Bone marrow (tissue), 2 donors: ENCODE measurements around the gene CNTNAP5.

Experiments used
- DNase-seq, 2 donors: peaks; one replicate each; lab custom pipeline; 2025; lab: John Stamatoyannopoulos, UW

The CNTNAP5 gene

DNA sequence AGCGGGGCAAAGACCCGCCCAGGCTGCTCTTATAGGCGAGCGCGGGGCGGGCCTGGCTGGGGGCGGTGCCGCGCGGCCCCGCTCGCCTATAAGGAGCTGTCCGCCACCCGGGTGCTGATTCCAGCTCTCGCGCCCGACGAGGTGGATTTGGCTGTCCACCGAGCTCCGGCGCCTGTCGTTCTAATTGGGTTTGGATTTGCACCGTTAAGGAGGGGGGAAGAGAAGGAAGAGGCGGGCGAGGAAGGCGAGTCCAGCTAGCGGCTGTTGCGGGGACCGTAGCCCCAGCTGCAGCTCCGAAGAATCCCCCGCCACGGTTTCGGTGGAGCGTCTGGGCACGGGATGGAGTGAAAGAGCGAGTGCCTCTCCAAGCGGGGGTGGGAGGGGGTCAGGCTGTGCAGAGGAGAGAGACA lies at the start of gene CNTNAP5:
TSS of gene CNTNAP5 (plus strand) at position 117 of the 410 bp plus-strand sequence. CDS start 364 bp downstream, outside the sequence.
- DNase-seq: no peak

DNA sequence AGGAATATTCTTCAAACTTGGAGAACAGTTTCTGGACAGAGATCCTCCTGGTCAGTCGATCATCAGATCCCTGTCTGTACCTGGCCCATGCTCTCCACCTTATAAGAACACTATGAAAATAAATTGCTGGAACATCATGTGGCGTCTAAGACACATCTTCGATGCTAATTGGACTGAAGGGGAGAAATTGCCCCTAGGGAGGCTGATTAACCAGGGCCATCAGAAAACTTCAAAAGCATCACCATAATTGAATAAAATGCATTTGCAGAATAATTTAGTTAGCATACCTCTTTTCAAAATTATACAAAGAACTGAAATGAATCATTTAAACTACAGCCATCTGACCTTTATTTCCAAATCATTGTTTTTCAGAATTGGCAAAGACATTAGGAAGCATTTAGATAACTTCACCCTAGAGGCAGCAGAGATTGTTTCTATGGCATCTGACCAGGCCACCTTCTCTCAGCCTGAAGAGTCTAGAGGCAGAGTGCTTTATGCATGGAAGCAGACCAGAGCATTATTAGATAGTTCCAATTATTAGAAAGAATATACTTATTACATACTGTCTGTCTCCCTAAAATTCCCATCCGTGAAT lies 48.9 kb upstream of the CNTNAP5 start:
- DNase-seq: no peak

DNA sequence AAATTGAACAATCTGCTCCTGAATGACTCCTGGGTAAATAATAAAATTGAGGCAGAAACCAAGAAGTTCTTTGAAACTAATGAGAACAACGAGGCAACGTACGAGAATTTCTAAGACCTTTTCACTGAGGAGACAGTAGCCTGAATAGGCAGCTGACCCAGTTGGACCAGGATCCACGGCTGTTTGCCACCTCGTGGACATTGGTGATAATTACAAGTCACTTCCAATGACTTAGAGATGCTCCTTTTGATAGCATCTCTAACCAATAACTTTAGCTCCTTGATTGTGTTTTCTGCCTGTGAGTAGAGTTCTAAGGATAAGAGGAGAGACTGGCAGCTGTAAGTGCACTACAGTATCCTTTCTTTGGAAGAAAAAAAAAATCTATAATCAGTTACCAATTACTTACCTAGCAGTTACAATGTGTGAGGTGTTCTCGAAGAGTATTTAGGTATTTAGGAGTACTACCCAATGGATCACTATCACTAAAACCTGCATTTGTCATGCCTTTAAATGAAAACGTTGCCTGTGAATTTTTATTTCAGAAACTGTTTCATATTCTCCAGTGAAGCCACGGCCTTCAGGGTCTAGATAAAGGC lies 31.3 kb upstream of the CNTNAP5 start:
- no peak for DNase-seq

DNA sequence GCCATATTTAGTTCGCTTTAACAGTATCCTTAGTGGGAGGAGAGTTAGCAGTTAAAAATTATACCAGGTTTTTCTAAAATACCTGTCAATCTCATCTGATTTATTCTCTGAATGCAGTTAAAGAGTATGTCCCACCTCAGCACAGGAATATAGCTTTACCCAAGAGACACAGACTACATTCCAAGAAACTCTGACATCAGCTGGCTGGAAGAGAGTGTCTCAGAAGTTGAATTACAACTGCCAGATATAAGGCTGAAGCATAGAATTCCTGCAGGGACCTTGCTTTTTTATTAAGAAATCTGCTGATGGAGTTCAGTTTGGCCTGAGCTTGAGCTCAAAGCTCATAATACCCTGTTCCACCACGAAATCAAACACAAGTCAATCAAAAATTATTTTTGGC lies 25.4 kb upstream of the CNTNAP5 start:
- no peak for DNase-seq

DNA sequence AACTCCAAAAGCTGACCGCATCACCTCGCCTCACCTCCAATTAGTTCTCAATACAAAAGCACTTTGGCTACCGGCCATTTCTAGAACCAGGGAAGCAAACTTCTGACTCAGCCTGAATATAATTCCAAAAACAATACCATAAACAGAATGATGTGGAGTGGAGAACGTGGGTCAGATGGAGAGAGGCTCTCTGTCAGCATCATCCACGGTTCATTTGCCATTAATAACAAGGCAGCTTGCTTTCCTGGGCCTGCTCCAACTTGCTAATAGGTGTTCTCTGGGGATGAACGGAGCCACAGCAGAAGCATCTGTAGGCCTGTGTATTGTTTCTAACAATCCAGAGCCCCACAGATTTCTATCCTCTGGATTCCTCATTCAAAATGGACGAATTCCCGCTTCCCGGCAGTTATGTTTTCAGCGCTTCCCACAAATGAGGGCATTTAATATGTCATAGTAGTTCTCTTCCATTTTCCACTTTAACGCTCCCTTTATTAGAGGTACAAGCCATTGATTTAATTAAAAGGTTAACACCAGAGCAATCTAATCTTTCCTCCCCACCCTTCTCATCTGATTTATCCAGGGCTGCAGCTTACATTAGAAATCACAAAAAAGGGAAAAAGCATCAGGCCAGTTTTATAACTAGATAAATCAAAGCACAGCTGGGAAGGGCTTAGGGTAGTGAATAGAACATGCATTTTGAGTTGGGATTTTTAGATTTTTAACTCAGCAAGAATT lies 23.2 kb upstream of the CNTNAP5 start:
- no peak for DNase-seq

DNA sequence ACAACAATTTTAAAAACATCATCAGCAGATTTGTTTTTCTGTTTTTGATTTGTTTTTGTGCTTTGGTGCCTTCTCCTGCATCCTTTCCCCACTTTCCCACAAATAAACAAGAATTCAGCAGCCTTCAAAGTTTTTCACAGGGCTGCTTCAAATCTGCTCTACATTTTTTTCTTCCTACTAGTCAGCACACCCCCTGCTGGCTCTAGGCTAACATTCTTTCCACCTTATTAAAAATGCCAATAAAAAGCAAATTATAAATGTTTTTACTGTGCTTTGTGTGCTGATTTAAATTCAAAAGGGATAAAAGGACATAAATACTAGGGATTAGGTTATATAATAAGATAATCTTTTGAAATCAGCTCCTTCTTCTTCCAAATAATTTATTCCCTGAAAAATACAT lies 6.2 kb upstream of the CNTNAP5 start:
- no peak for DNase-seq

DNA sequence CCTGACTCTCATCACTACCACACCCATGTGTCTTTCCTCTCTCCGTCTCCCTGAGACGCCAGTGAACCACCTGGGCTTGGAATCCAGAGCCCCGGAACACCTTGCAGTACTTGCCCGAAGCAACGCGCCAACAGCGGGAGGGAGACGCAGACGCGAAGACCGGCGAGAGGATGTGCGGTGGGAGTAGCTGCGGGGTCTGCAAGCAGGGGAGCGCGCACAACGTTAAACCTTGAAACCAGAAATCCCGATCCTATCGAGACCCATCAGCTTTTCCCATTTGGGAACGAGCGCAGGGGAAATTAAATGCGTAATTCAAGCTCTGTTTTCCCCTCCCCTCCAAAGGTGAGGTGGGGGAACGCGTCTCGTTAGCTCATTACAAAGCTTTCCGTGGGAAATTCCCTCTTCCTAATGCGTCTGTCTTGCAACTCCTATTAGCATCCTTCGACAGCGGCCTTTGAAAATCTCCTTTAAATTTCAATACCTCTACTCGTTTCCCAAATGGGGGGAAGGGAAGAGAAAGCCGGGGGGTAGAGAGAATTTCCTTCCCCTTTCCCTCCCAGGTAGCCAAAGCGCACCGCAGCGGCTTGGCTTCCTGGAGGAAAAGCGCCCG lies 421 bp upstream of the CNTNAP5 start:
- no peak for DNase-seq

DNA sequence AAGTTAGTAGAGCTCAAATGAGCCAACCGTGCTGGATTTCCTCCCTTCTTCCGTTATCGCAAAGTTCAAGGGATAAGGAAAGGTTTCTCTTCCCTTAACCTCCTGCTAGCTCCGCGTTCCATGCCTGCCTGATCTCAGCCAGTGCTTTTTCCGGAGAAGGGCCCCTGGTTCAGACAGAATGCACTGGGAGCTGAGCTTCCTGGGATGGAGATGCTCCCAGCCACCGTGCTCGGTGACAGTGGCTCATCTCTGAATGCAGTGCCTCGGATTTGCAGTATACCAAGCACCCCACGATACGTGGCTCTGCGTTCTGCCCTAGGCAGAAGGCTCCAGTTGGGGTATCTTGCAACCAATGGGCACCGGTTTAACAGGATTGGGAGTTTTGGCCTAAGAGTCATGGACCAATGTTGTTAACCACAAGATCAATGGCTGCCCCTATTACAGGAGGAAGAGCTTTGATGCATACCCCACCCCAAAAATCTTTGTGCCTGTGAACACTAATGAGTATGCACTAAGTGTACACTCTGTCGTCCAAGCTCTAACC lies 876 bp downstream of the CNTNAP5 start:
- no peak for DNase-seq

DNA sequence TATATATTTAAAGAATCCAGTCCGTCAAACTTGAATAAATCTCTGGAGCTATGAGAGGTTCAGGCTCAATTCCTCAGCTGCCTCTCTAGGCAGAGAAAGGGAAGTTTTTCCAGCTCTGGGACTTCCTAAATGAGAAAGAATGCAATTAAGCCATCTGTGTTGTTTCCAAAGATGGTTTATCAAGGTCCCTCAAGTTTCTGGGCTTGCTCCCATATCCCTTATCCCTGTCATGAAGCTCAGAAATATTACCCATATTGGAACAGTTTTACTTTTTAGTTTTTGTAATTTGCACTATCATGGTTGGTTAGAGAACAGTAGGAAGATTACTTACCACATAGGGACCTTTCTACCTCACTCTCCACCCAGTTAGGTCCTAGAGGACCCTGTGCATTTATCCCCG lies 1.4 kb downstream of the CNTNAP5 start:
- no peak for DNase-seq

DNA sequence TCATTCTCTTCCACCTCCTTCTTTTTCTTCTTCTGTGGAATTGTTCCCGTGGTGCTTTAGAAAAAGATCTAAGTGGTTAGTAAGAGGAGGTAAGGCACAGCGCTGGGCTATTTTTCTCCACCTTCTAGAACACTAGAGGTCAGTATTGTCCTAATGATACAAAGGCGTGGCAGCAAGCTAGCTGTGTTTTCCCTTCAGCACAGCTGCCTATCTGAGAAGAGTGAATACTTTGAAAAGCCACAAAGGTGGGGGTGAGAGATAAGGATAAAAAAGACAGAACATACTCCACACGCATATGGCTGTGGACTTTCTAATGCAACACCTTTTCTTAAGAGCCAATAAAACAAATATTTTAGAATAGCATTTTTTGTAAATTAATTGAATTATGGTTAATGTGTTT lies 2.1 kb downstream of the CNTNAP5 start:
- no peak for DNase-seq

DNA sequence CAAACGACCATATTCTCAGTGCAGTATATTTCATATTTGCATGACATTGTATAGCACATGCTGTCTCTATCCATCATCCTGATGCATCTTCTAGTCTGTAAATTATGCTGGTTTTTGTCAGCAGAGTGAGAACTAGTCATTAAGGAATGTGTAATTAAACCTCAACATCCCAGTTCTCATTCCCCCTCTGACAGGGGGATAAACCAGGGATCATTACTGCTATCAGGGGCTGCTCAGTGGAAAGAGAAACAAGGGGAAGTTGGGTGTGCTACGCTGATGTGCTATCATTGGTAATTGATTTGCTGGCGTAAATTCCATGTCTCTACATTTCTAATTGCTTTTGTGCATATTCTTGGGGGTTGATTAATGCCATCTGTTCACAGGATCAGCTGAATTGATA lies 7.7 kb downstream of the CNTNAP5 start:
- DNase-seq: no peak

DNA sequence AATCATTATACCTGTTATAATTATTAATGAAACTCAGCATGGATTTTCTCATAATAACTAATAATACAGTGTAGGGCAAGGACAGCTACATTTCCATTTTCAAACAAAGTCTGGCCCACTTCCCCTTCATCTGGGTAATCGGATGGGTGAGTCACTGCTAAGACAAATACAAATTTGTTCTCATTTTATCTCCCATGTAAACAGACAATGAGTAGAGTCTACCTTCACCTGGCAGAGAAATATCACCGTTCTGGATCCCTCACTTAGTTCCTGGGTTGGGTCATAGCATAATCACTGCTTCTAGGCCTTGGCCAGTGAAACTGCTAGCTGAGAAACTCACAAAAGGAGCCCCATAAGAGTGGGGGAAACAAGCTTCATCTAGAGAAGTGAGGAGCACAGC lies 9.2 kb downstream of the CNTNAP5 start:
- DNase-seq: no peak

DNA sequence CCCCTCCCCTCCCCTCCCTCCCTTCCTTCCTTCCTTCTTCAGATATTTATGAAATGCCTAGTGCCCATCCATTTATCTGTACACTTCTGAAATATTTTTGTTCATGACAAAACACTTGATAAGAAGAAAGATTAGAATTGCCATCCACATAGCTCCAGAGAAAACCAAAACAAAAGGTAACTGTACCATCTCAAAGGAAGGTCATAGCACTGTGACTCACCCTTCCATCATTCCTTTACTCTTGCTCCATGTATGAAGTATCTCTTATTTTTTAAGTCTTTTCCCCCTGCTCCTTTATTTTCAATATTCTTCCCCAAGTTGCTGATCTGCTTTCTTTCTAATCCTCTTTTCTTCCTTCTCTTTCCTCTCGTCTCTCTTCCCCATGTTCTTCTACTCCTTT lies 9.9 kb downstream of the CNTNAP5 start:
- no peak for DNase-seq

DNA sequence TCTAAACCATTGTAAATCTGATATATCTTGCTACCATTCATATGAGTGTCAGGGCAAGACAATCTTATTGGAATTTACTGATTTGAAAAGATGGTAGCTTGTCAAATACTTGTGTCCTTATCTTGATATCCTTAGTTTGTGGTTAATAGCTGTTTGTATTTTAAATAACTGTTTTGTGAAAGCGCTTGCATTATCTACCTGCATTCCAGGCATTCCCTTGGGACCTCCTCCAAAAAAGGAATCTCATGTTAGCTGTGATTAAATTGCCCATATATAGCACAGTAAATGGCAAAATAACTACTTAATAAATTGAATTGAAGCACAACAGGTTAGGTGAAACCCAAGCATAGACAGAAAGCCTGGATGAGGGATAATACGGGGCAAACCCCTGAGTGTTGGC lies 13.9 kb downstream of the CNTNAP5 start:
- DNase-seq: no peak

DNA sequence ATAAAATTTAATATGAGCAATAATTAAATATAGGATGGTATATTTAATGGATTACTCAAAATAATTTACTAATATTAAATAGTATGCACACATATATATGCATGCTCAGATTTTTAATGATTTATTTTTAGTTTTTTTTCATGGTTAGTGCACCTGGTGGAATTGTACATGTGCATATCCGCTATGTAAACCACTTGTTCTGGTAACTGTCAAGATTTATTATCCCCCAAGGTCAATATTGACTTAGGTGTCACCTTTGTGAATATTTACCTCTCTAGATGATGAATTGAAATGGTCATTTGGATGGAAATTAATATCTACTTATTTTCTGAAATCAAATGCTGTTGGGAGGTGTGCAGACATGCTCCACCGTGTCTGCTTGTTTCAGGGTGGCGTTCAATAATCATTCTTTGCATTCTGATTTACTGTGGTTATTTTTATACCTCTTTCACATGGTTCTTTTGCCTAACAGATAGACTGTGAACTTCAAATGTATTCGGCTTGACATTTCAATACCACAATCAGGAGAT lies 14.7 kb downstream of the CNTNAP5 start:
- no peak for DNase-seq

DNA sequence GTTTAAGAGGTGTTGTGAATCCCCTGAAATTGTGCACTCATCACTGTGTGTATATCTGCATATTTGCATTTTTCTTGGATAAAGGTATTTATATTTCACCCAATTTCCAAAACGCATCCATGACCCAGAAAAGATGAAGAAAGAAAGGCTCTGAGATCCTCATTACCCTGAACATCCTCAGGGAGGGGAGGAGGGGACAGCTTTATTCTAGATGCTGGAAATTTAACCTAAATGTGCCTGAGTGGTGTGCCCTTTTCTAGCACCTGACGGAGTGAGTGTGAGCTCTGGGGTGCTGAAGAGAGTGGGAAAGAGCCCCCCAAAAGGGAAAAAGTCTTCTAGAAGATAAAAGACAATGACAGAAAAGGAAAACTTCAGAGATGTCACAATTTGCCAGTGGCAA lies 20.8 kb downstream of the CNTNAP5 start:
- no peak for DNase-seq

DNA sequence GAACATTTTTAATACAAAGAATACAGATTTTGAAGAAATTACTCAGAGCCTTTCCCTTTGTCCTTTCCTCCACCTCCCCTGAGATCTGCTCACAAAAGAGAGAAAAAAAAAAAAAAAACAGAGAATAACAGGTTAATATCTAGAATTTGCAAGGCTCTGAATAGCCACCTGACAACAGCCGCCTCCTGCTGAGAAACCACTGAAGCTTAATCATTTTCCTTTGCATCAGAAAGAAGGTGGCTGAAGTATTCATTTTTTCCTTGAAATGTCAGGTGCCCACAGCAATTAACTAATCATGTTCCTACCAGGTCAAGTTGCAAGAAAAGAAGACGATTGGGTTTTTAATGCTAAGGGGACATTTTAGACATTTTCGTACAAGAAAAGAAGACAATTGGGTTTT lies 21.2 kb downstream of the CNTNAP5 start:
- no peak for DNase-seq

DNA sequence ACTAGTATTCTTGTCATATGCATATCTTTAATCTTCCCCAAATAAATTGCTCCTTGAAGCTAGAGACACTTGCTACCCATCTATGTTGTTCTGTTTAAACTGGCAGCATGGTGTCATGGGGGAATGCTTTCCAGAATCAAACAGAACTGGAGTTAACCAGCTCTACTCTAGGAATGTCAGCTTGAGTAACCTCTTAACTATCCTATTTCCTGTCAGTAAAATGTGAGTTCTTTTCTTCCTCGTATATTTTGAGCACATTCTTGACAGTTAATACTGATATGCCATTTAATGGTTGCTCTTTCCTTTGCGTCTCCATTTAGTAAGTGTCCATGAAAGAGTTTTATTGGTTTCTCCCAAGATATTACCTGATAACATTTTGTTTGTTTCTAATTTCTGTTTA lies 23.0 kb downstream of the CNTNAP5 start:
- DNase-seq: no peak

DNA sequence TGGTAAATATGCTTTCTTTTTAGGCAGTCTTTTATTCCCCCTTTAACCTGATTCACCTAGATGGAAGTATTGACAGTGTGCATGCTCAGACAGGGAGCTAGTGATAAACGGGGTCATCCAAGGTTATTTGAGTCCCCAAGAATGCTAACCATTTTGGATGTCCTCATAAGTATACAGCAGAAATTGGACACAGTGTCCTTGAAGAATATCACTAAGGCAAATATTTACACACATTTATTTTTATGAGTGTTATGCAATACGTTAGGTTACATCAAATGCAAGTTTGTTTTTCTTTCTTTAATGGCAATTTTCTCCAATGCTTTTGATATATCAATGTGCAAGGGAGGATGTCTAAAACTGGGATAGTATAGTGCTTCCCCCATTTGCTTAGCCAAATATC lies 23.6 kb downstream of the CNTNAP5 start:
- DNase-seq: no peak

DNA sequence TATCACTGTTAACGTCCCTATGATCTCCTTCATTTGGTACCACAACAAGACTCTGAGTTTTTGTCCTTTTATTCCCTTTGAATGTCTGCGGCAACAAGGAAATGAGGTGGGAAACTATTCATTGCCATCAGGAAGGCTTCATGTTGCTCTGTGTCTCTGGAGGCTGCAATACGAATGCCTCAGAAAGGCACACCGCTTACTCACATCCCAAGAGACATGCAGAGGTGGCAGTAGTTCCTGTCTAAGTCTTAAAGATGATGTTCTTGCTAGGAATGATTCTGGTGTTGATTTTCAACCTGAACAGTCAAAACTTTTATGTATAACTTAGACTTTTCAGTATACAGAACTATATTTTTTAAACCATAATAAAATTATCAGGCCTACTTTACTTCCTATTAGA lies 24.0 kb downstream of the CNTNAP5 start:
- no peak for DNase-seq

DNA sequence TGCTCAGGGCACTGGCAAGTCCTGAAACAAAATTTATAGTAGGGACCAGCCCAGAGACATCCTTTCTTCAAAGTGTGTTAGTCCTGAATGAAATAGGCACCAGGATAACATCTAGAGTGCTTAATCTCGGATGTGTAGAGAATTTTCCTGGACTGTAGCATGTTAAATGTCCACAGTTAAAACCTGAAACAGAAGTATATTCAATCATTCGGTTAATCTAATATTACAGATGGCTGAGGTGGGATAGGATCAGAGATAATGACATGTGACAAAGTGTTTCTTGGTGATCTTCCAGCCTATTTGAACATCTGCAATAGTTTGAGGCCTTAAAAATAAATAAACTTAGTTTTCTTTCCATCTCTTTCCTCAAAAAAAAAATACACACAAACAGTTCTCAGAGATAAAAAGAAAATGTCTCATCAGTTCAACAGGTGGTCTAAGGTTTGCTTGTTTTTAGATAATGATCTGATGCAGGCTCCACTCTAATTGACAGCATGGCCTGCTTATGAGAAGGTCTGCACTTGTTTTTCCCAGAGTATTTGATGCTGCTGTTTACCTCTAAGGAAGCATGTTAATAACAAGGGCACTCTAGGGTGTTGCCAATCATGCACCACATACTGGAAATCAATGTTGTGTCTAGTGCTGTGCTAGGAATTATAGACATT lies 25.9 kb downstream of the CNTNAP5 start:
- DNase-seq: no peak

DNA sequence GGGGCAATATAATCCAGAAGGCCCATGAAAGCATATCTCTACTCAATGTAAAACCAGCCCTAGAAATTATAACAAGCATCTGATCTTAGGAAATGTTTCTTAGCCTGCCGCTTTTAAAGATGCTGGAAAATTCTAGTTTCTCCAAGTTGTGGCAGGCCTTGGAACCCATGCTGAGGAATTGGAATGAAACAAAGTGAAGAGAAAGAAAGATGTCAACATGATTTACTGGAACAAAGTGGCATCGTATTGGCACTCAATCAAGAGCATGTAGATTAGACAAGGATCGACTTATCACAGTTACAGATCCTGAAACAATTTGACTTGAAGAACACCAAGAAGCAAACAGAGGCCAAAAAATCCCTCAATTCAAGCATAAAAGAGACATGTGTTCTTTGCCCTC lies 28.7 kb downstream of the CNTNAP5 start:
- no peak for DNase-seq
